MM.1S (cell line): Measurements from ENCODE around the gene TGM5.

Experiments used
- DNase-seq: peaks from one replicate; pipeline ENCODE4 v3.0.0-alpha.2; 2015
- H2AFZ ChIP-seq: fragments of 300-600 bp; sonication (generic); 2 replicates; pipeline ENCODE4 v1.6.0; 2016; ENCODE audit warnings: antibody characterized with exemption, low read length
- H3F3A ChIP-seq: fragments of 300-600 bp; sonication (generic); 2 replicates; pipeline ENCODE4 v1.6.1; 2016; ENCODE audit warnings: mild to moderate bottlenecking, antibody characterized with exemption, low read length, moderate library complexity, mixed read lengths; ENCODE audit not compliant: insufficient read depth
- H3K27ac ChIP-seq: fragments of 300-600 bp; sonication (generic); 2 replicates; pipeline ENCODE4 v1.5.1; 2016; ENCODE audit warnings: mild to moderate bottlenecking, low read length
- H3K27me3 ChIP-seq: fragments of 300-600 bp; sonication (generic); replicated peaks from 2 replicates; pipeline ENCODE4 v1.6.0; 2016; ENCODE audit warnings: low read length; ENCODE audit not compliant: insufficient read depth
- H3K36me3 ChIP-seq: fragments of 300-600 bp; sonication (generic); replicated peaks from 2 replicates; pipeline ENCODE4 v1.6.1; 2016; ENCODE audit warnings: mild to moderate bottlenecking, low read length, mixed read lengths; ENCODE audit not compliant: insufficient read depth
- H3K4me1 ChIP-seq: fragments of 300-600 bp; sonication (generic); 2 replicates; pipeline ENCODE4 v1.6.1; 2016; ENCODE audit warnings: low read length, mixed read lengths
- H3K4me2 ChIP-seq: fragments of 300-600 bp; sonication (generic); 2 replicates; pipeline ENCODE4 v1.6.0; 2016; ENCODE audit warnings: low read depth, low read length
- H3K4me3 ChIP-seq: fragments of 300-600 bp; sonication (generic); 2 replicates; pipeline ENCODE4 v1.5.1; 2016; ENCODE audit warnings: low read length, mixed read lengths
- H3K79me2 ChIP-seq: fragments of 300-600 bp; sonication (generic); 2 replicates; pipeline ENCODE4 v1.6.1; 2016; ENCODE audit warnings: mixed run types, low read length, mixed read lengths
- H3K9ac ChIP-seq: fragments of 300-600 bp; sonication (generic); 2 replicates; pipeline ENCODE4 v1.6.1; 2016; ENCODE audit warnings: low read length, mixed read lengths
- H3K9me2 ChIP-seq: fragments of 300-600 bp; sonication (generic); replicated peaks from 2 replicates; pipeline ENCODE4 v1.6.1; 2016; ENCODE audit warnings: mild to moderate bottlenecking, low read length, mixed read lengths; ENCODE audit not compliant: insufficient read depth
- H3K9me3 ChIP-seq: fragments of 300-600 bp; sonication (generic); replicated peaks from 2 replicates; pipeline ENCODE4 v1.6.1; 2016; ENCODE audit warnings: mild to moderate bottlenecking, low read length, mixed read lengths; ENCODE audit not compliant: insufficient read depth
- H4K20me1 ChIP-seq: fragments of 300-600 bp; sonication (generic); 2 replicates; pipeline ENCODE4 v1.6.1; 2016; ENCODE audit warnings: mild to moderate bottlenecking, low read length, moderate library complexity, mixed read lengths; ENCODE audit not compliant: insufficient read depth
- EZH2 ChIP-seq: fragments of 300-600 bp; sonication (generic); optimal IDR thresholded peaks from 2 replicates; pipeline ENCODE3; 2017; ENCODE audit warnings: low read depth, mild to moderate bottlenecking, antibody characterized with exemption, low read length, mixed read lengths
- EZH2phosphoT487 ChIP-seq: fragments of 300-600 bp; sonication (generic); IDR thresholded peaks from 2 replicates; pipeline ENCODE4 v1.6.1; 2018; ENCODE audit warnings: antibody characterized with exemption, low read length
- TF ChIP-seq, protein P1 (sequence below): fragments of 300-600 bp; sonication (generic); IDR thresholded peaks from 2 replicates; pipeline ENCODE4 v1.5.1; 2016; ENCODE audit warnings: antibody characterized with exemption, low read length, mixed read lengths

Gene TGM5

DNA sequence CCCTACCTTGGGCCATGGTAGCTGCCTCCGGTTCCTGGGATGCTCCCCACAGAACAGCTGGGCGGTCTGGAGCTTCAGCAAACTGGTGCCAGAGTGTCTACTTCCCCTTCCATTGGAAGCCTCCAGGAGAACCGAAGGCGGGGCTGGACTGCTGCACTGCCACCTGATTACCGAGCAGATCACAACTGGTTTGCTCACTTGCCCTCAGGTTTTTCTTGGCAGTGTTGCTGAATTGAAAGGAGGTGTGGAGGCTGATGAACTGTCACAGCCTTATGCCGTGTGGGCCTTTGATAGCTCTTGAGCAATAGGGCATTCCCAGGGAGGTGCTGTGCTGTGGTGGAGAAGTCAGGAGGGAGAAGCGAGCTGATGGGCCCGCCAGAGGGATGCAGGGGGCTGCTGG is at the start of gene TGM5:
TGM5 (minus strand) TSS at position 95 of the 400 bp plus-strand sequence; CDS start at position 16, 79 bp downstream.
- H3K79me2 ChIP-seq: no peaks in the 10 kb centered on the region
- no peak within 1 kb of the TSS for H2AFZ ChIP-seq
- H3K27me3 ChIP-seq: no peaks in the 10 kb centered on the region
- H3K4me1 ChIP-seq: peaks cover 12% of the 10 kb centered on the region
- H4K20me1 ChIP-seq: no peaks in the 10 kb centered on the region
- no peak for TF ChIP-seq EZH2phosphoT487
- TF ChIP-seq EZH2: no peak
- TF ChIP-seq, protein P1, sequence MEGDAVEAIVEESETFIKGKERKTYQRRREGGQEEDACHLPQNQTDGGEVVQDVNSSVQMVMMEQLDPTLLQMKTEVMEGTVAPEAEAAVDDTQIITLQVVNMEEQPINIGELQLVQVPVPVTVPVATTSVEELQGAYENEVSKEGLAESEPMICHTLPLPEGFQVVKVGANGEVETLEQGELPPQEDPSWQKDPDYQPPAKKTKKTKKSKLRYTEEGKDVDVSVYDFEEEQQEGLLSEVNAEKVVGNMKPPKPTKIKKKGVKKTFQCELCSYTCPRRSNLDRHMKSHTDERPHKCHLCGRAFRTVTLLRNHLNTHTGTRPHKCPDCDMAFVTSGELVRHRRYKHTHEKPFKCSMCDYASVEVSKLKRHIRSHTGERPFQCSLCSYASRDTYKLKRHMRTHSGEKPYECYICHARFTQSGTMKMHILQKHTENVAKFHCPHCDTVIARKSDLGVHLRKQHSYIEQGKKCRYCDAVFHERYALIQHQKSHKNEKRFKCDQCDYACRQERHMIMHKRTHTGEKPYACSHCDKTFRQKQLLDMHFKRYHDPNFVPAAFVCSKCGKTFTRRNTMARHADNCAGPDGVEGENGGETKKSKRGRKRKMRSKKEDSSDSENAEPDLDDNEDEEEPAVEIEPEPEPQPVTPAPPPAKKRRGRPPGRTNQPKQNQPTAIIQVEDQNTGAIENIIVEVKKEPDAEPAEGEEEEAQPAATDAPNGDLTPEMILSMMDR: no peak
- no peak within 1 kb of the TSS for H3K9ac ChIP-seq
- no peaks in the 10 kb centered on the region for H3K9me2 ChIP-seq
- H3K9me3 ChIP-seq: no peaks in the 10 kb centered on the region
- no peaks in the 10 kb centered on the region for H3K36me3 ChIP-seq
- no peak within 1 kb of the TSS for H3K4me3 ChIP-seq
- H3K27ac ChIP-seq: no peak within 1 kb of the TSS
- no peak within 1 kb of the TSS for H3K4me2 ChIP-seq
- DNase-seq: no peak
- no peaks in the 10 kb centered on the region for H3F3A ChIP-seq

- no peaks in the 10 kb centered on the region for H3F3A ChIP-seq
- no peaks in the 10 kb centered on the region for H3K36me3 ChIP-seq
- TF ChIP-seq EZH2 (no peak), EZH2phosphoT487 (no peak)
- TF ChIP-seq, protein P1: no peak
- no peak overlapping the region for H3K9ac ChIP-seq
- no peaks in the 10 kb centered on the region for H3K79me2 ChIP-seq
- no peaks in the 10 kb centered on the region for H3K9me3 ChIP-seq
- H3K4me2 ChIP-seq: no peak overlapping the region
- no peaks in the 10 kb centered on the region for H3K9me2 ChIP-seq
- no peaks in the 10 kb centered on the region for H4K20me1 ChIP-seq
- no peak overlapping the region for H2AFZ ChIP-seq
- H3K4me3 ChIP-seq: no peak overlapping the region
- DNase-seq: no peak
- no peaks in the 10 kb centered on the region for H3K27me3 ChIP-seq
- no peaks in the 10 kb centered on the region for H3K4me1 ChIP-seq
- H3K27ac ChIP-seq: no peak overlapping the region
Measured at GRCh38 chr15:43314171-43314570, 47.4 kb upstream of the TGM5 start.

GRCh38 chr15:43312378-43312777 is 45.6 kb upstream of the TGM5 start:
- Histone ChIP-seq H3K4me2 (no peak overlapping the region), H3F3A (no peaks in the 10 kb centered on the region), H3K4me3 (no peak overlapping the region), H3K9me3 (no peaks in the 10 kb centered on the region), H3K9ac (no peak overlapping the region), H3K79me2 (no peaks in the 10 kb centered on the region), H3K9me2 (no peaks in the 10 kb centered on the region), H2AFZ (no peak overlapping the region), H3K4me1 (no peaks in the 10 kb centered on the region), H3K27ac (no peak overlapping the region), H4K20me1 (no peaks in the 10 kb centered on the region), H3K36me3 (no peaks in the 10 kb centered on the region), H3K27me3 (no peaks in the 10 kb centered on the region)
- no peak for DNase-seq
- TF ChIP-seq EZH2 (no peak), EZH2phosphoT487 (no peak)
- TF ChIP-seq, protein P1: no peak
